ENCODE measurements around the gene SNAPC3. TPM values are rescaled to one million over a fixed set of nuclear protein-coding genes. Genes with fewer than 3 reads are reported as not detected.

SNAPC3 gene
- total RNA-seq, 3 donors from 2014 or later: 32.2 to 44.9 (median 44.5) TPM

- H3K4me3 ChIP-seq: no peak overlapping the region
- intact Hi-C loops (cut with DNase I, micrococcal nuclease): no loop called here
- no peak for TF ChIP-seq CTCF (IDR thresholded peaks at IDR 0.05)
- DNase-seq (no peak), ATAC-seq (no peak)
- no peaks in the 10 kb centered on the region for H3K4me1 ChIP-seq (ENCODE audit: low read depth)
- no peaks in the 10 kb centered on the region for H3K36me3 ChIP-seq (ENCODE audit: low read depth)
- H3K9me3 ChIP-seq: no peaks in the 10 kb centered on the region
Observed at GRCh38 chr9:15501179-15501578, 78.5 kb downstream of the SNAPC3 start.

GRCh38 chr9:15501803-15502202 lies 79.1 kb downstream of the SNAPC3 start:
- Histone ChIP-seq H3K36me3 (ENCODE audit: low read depth) (no peaks in the 10 kb centered on the region), H3K4me1 (ENCODE audit: low read depth) (no peaks in the 10 kb centered on the region), H3K4me3 (no peak overlapping the region), H3K9me3 (no peaks in the 10 kb centered on the region)
- TF ChIP-seq CTCF (IDR thresholded peaks at IDR 0.05): no peak
- ATAC-seq: no peak
- intact Hi-C loops (cut with DNase I, micrococcal nuclease): no loop called here
- no peak for DNase-seq

- Histone ChIP-seq H3K4me3 (no peak overlapping the region), H3K4me1 (ENCODE audit: low read depth) (peaks cover 3% of the 10 kb centered on the region), H3K9me3 (no peaks in the 10 kb centered on the region), H3K36me3 (ENCODE audit: low read depth) (no peaks in the 10 kb centered on the region)
- ATAC-seq (no peak), DNase-seq (no peak)
- intact Hi-C loops (cut with DNase I, micrococcal nuclease): no loop called here
- no peak for TF ChIP-seq CTCF (IDR thresholded peaks at IDR 0.05)
Observed at GRCh38 chr9:15505921-15506320, 83.2 kb downstream of the SNAPC3 start.

GRCh38 chr9:15509931-15510788 lies 87.5 kb downstream of the SNAPC3 start:
- Histone ChIP-seq H3K9me3 (no peaks in the 10 kb centered on the region), H3K4me3 (peak overlapping the region; percentile 97), H3K4me1 (ENCODE audit: low read depth) (peaks cover 3% of the 10 kb centered on the region), H3K36me3 (ENCODE audit: low read depth) (no peaks in the 10 kb centered on the region)
- no peak for TF ChIP-seq CTCF (IDR thresholded peaks at IDR 0.05)
- intact Hi-C loops (cut with DNase I, micrococcal nuclease): no loop called here
- peak; percentile 64 for ATAC-seq
- peak in 2 of 3 donors; percentile 35 to 76 for DNase-seq

- DNase-seq (peak; percentile 82 to 89 (median 86)), ATAC-seq (peak; percentile 95)
- peak within 1 kb of the TSS; percentile 97 for H3K4me3 ChIP-seq
- H3K36me3 ChIP-seq (ENCODE audit: low read depth): no peaks in the 10 kb centered on the region
- intact Hi-C loops (cut with DNase I, micrococcal nuclease): no loop called here
- peaks cover 3% of the 10 kb centered on the region for H3K4me1 ChIP-seq (ENCODE audit: low read depth)
- H3K9me3 ChIP-seq: no peaks in the 10 kb centered on the region
- no peak for TF ChIP-seq CTCF (IDR thresholded peaks at IDR 0.05)
Observed at GRCh38 chr9:15510789-15511575, 88.3 kb downstream of the SNAPC3 start, which contains the start of gene PSIP1. TSS of gene PSIP1 (minus strand) at chr9:15510970. CDS start at chr9:15510188, 782 bp downstream.

Other genes starting within 250 kb of the SNAPC3 start
- 10 to 100 TPM; 36.9 to 48.0 (median 43.8) TPM for gene TTC39B, start 115.7 kb upstream of the SNAPC3 start, total RNA-seq
- gene PSIP1, start 88.1 kb downstream of the SNAPC3 start, total RNA-seq: 10 to 100 TPM; 19.9 to 58.4 (median 28.0) TPM
- 1 to 10 TPM; 3.6 to 4.5 (median 3.6) TPM for gene CCDC171, start 130.2 kb downstream of the SNAPC3 start, total RNA-seq